AG04450 (cell line): Measurements from ENCODE around the gene FBLN7. TPM values are rescaled to one million over a fixed set of nuclear protein-coding genes. Genes with fewer than 3 reads are reported as not detected.

Experiments used
- CTCF ChIA-PET: fragments of 300-600, 350-600 bp; formaldehyde crosslinking; extraction: SDS; loops from one replicate; lab custom pipeline; 2022; ENCODE audit warnings: antibody characterized with exemption, inconsistent platforms; lab: Charles Lee
- POLR2A ChIA-PET: fragments of 350-600 bp; formaldehyde crosslinking; extraction: SDS; loops from one replicate; lab custom pipeline; 2021; ENCODE audit warnings: antibody characterized with exemption, inconsistent platforms; lab: Yijun Ruan, JAX
- DNase-seq: peaks from one replicate; pipeline ENCODE4 v3.0.0-alpha.2; 2011; ENCODE audit warnings: low read depth, low spot score
- H3K27ac ChIP-seq: one replicate; pipeline ENCODE4 v1.5.1; 2012; ENCODE audit warnings: low read depth, low read length, control low read depth
- H3K27me3 ChIP-seq: one replicate; pipeline ENCODE4 v1.6.0; 2012; ENCODE audit warnings: low read length; ENCODE audit not compliant: control insufficient read depth, insufficient read depth
- H3K4me3 ChIP-seq: 2 replicates; pipeline ENCODE4 v1.5.1; 2011; ENCODE audit warnings: mild to moderate bottlenecking, low read depth, low read length, control low read depth
- H3K9me3 ChIP-seq: 2 replicates; pipeline ENCODE4 v1.5.1; 2012; ENCODE audit warnings: low read length; ENCODE audit not compliant: control insufficient read depth, insufficient read depth
- polyA plus RNA-seq: library from polyadenylated mRNA; depleted of rRNA; stranded (reverse); fragments of >200 nt; gene quantifications from 2 replicates; pipeline ENCODE4 v1.2.3, GENCODE V29; 2011
- TF ChIP-seq, protein P1 (sequence below): IDR thresholded peaks from 2 replicates; pipeline ENCODE4 v1.5.1; 2011; ENCODE audit warnings: low read depth, low read length, control low read depth, inconsistent platforms

FBLN7 gene
- polyA plus RNA-seq, 1 experiment: 0.22 TPM

DNA sequence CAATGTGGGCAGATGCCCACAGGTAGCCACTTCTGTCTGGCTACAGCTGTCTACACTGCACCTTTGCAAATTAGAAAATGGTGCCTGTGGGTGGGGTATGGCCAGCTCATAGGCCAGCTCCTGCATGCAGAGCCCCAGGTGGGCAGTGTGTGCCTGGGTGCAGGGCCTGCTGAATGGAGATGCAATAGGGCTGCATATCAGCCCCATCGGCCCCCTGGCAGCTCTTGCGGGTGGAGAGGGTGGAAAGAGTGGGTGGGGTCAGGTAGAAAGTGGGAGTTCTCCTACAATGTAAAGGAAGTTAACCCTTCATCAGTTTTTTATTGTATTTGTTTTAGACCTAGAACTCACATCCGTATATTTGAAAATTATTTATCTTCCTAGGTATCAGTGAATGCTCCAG is 37.1 kb downstream of the FBLN7 start:
- Histone ChIP-seq H3K27me3 (peaks cover 5% of the 10 kb centered on the region), H3K27ac (no peak overlapping the region), H3K9me3 (no peaks in the 10 kb centered on the region), H3K4me3 (no peak overlapping the region)
- CTCF ChIA-PET: no interaction called here
- TF ChIP-seq, protein P1, sequence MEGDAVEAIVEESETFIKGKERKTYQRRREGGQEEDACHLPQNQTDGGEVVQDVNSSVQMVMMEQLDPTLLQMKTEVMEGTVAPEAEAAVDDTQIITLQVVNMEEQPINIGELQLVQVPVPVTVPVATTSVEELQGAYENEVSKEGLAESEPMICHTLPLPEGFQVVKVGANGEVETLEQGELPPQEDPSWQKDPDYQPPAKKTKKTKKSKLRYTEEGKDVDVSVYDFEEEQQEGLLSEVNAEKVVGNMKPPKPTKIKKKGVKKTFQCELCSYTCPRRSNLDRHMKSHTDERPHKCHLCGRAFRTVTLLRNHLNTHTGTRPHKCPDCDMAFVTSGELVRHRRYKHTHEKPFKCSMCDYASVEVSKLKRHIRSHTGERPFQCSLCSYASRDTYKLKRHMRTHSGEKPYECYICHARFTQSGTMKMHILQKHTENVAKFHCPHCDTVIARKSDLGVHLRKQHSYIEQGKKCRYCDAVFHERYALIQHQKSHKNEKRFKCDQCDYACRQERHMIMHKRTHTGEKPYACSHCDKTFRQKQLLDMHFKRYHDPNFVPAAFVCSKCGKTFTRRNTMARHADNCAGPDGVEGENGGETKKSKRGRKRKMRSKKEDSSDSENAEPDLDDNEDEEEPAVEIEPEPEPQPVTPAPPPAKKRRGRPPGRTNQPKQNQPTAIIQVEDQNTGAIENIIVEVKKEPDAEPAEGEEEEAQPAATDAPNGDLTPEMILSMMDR: no peak
- POLR2A ChIA-PET: no interaction called here
- no peak for DNase-seq

DNA sequence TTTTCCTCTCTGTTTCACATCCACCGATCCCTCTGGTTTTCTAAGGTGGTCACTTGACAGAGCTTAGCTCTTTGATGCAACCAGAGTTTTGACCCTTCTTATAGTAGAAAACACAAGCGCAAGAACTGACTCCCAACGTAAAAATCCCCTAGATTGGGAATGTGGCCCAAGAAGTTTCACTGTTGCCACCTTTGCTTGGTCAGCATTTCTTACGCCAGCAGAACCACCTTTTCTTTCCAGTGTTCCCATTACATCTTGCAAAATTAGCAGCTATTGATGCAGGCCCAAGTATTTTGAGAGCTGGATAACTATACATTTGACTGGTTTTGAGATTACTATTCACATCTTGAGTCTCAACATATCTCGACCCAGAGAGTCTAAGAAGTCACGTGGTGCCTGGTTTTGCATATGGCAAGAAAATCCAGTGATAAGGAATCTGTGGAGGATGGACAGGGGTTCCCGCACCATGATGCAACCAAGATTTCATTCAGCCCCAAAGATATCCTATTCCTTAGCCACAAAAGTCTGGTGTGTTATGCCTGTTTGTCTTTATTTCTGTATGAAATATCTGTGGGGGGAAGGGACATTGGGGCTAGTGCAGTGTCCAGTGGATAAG is 37.9 kb downstream of the FBLN7 start:
- TF ChIP-seq, protein P1: no peak
- ChIA-PET POLR2A (no interaction called here), CTCF (no interaction called here)
- H3K27ac ChIP-seq: no peak overlapping the region
- no peak overlapping the region for H3K4me3 ChIP-seq
- peaks cover 5% of the 10 kb centered on the region for H3K27me3 ChIP-seq
- H3K9me3 ChIP-seq: no peaks in the 10 kb centered on the region
- DNase-seq: no peak

DNA sequence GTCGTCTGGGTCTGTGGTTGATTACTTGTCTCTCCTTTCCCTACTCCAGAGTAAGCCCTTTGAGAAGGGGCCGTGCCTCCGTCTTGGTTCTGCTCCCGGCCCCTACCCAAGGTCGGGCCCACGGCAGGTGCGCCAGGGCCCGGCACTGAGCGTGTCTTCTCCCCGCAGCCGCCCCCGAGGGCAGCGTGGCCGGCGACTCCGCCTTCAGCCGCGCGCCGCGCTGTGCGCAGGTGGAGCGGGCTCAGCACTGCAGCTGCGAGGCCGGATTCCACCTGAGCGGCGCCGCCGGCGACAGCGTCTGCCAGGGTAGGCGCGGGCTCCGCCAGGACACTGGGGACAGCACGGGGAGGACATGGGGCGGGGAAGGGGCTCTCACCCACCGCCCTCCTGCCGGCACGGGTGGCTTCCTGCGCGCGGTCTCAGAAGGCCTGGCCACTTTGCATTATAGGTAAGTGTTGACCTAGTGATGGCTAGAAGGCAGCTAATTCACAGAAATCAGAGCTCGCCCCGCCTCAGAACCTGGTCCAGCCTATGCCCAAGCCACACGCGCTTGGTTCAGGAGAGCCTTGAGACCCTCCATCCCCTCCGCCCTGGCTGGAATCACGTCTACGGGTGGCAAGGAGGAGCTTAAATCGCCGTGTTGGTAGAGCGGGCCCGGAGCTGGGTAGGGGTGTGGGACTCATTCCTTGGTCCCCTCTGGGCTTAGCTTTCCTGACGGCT is 43.5 kb downstream of the FBLN7 start:
- ChIA-PET POLR2A (interaction anchor here (1.1 kb wide), 1 partner anchor 127 kb away, joined by 3 read pairs; no protein-coding TSS in a partner anchor), CTCF (no interaction called here)
- peaks cover 4% of the 10 kb centered on the region for H3K9me3 ChIP-seq
- TF ChIP-seq, protein P1: no peak
- no peak overlapping the region for H3K27ac ChIP-seq
- peaks cover 9% of the 10 kb centered on the region for H3K27me3 ChIP-seq
- DNase-seq: no peak
- H3K4me3 ChIP-seq: no peak overlapping the region

DNA sequence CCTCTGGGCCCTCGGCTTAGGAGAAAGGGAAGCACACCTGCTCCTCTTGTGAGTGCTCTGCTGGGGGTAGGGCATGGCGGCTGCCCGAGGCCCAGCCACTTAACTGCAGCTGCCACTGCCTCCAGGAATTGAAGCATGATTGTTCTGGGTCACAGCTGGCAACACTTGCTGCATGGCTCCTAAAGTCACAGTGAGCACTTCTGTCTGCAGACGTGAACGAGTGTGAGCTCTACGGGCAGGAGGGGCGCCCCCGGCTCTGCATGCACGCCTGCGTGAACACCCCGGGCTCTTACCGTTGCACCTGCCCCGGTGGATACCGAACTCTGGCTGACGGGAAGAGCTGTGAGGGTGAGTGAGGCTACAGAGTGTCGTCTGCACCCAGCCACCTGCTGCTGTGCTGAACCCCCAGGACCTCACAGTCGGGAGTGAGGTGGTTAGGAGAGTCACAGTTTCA is 44.4 kb downstream of the FBLN7 start:
- no peak overlapping the region for H3K27ac ChIP-seq
- no peak for DNase-seq
- H3K27me3 ChIP-seq: peaks cover 9% of the 10 kb centered on the region
- peaks cover 8% of the 10 kb centered on the region for H3K9me3 ChIP-seq
- no peak overlapping the region for H3K4me3 ChIP-seq
- CTCF ChIA-PET: no interaction called here
- POLR2A ChIA-PET: interaction anchor here (1.1 kb wide), 1 partner anchor 128 kb away, joined by 3 read pairs; no protein-coding TSS in a partner anchor
- TF ChIP-seq, protein P1: no peak
